22Rv1 (cell line): ENCODE data around the gene NPHP4.

ENCODE experiments used
- H3K27ac ChIP-seq: fragments of 450-650 bp; 2 replicates; pipeline ENCODE4 v1.5.1; 2017
- CTCF ChIP-seq: fragments of 450-650 bp; IDR thresholded peaks from 2 replicates; pipeline ENCODE4 v1.5.1; 2017; ENCODE audit warnings: mild to moderate bottlenecking
- ZFX ChIP-seq: fragments of 450-650 bp; IDR thresholded peaks from 2 replicates; pipeline ENCODE4 v1.6.1; 2017; ENCODE audit warnings: antibody characterized with exemption, borderline replicate concordance

NPHP4 gene

GRCh38 chr1:6035719-6036118 is 43.5 kb upstream of the NPHP4 start:
- TF ChIP-seq CTCF (peak; percentile 34; the same call in 1 of the 2 replicates), ZFX (no peak)
- H3K27ac ChIP-seq = no peak overlapping the region

- H3K27ac ChIP-seq = no peak overlapping the region
- TF ChIP-seq ZFX (no peak), CTCF (no peak)
Measured at GRCh38 chr1:6035303-6035702, 43.1 kb upstream of the NPHP4 start.

GRCh38 chr1:6034750-6035096 is 42.5 kb upstream of the NPHP4 start:
- TF ChIP-seq CTCF = peak; percentile 62
- no peak for TF ChIP-seq ZFX
- peak overlapping the region; percentile 18; the same call in 1 of the 2 replicates for H3K27ac ChIP-seq

- TF ChIP-seq CTCF (peak; percentile 91), ZFX (no peak)
- peak overlapping the region; percentile 18; the same call in 1 of the 2 replicates for H3K27ac ChIP-seq
Measured at GRCh38 chr1:6033986-6034749, 41.9 kb upstream of the NPHP4 start.

- no peak for TF ChIP-seq ZFX
- TF ChIP-seq CTCF = no peak
- H3K27ac ChIP-seq = no peak overlapping the region
Measured at GRCh38 chr1:6033124-6033523, 40.9 kb upstream of the NPHP4 start.

- no peak overlapping the region for H3K27ac ChIP-seq
- TF ChIP-seq ZFX = no peak
- TF ChIP-seq CTCF = no peak
Measured at GRCh38 chr1:6030547-6031261, 38.5 kb upstream of the NPHP4 start.

- no peak for TF ChIP-seq CTCF
- TF ChIP-seq ZFX = no peak
- no peak overlapping the region for H3K27ac ChIP-seq
Measured at GRCh38 chr1:6030132-6030531, 37.9 kb upstream of the NPHP4 start.
